Measurements from ENCODE around the gene LHFPL6.

DNA sequence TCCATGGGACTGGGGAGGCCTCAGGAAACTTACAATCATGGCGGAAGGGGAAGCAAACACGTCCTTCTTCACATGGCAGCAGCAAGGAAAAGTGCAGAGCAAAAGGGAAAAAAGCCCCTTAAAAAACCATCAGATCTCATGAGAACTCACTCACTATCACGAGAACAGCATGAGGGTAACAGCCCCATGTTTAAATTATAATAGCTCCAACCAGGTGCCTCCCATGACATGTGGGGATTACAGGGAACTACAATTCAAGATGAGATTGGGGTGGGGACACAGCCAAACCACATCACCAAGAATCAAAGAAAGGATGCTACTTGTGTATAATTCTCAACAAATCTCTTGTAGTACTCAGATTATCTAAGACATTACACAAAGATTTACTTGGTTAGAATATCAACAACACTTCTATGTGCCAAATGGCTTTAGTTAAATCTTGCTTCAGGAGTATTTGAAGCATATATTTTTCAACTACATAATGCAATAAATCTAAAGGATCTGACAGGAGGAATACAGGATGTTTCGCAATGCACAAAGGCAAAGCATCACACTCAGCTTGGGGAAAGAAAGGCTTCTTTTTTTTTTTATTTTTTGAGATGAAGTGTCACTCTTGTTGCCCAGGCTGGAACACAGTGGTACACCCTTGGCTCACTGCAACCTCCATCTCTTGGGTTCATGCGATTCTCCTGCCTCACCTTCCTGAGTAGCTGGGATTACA lies 180.0 kb downstream of the LHFPL6 start:
- TF ChIP-seq CTCF (IDR thresholded peaks at IDR 0.05) (no peak), TCF7L2 (IDR thresholded peaks at IDR 0.05; ENCODE audit: low read depth, low read length) (no peak), POLR2AphosphoS5 (IDR thresholded peaks at IDR 0.05; ENCODE audit: low read depth, low read length) (no peak), REST (IDR thresholded peaks at IDR 0.05; ENCODE audit: insufficient read depth in 1 of 2, low read depth in 2 of 2, low read length in 1 of 2) (no peak)

Measured in Panc1 (cell line).